Measurements from ENCODE around the gene CACNA1E. TPM values are rescaled to one million over a fixed set of nuclear protein-coding genes. Genes with fewer than 3 reads are reported as not detected.

The CACNA1E gene
- total RNA-seq, 2 donors from 2014 or later = 1.7 to 2.2 TPM

- no peak for TF ChIP-seq CTCF (IDR thresholded peaks at IDR 0.05)
- DNase-seq (ENCODE audit: low spot score) = no peak
- Histone ChIP-seq H3K27ac (no peak overlapping the region), H3K4me3 (no peak overlapping the region), H3K27me3 (no peaks in the 10 kb centered on the region), H3K9me3 (no peaks in the 10 kb centered on the region), H3K36me3 (no peaks in the 10 kb centered on the region), H3K4me1 (no peaks in the 10 kb centered on the region)
These were observed 178.3 kb downstream of the CACNA1E start for GRCh38 chr1:181661569-181661968.

GRCh38 chr1:181662606-181663005, 179.3 kb downstream of the CACNA1E start:
- no peak overlapping the region for H3K27ac ChIP-seq
- H3K27me3 ChIP-seq = no peaks in the 10 kb centered on the region
- TF ChIP-seq CTCF (IDR thresholded peaks at IDR 0.05) = no peak
- H3K36me3 ChIP-seq = no peaks in the 10 kb centered on the region
- no peak for DNase-seq (ENCODE audit: low spot score)
- H3K4me3 ChIP-seq = no peak overlapping the region
- H3K4me1 ChIP-seq = no peaks in the 10 kb centered on the region
- no peaks in the 10 kb centered on the region for H3K9me3 ChIP-seq

- H3K9me3 ChIP-seq = no peaks in the 10 kb centered on the region
- no peaks in the 10 kb centered on the region for H3K27me3 ChIP-seq
- H3K4me3 ChIP-seq = no peak overlapping the region
- no peak overlapping the region for H3K27ac ChIP-seq
- no peak for TF ChIP-seq CTCF (IDR thresholded peaks at IDR 0.05)
- DNase-seq (ENCODE audit: low spot score) = no peak
- no peaks in the 10 kb centered on the region for H3K36me3 ChIP-seq
- no peaks in the 10 kb centered on the region for H3K4me1 ChIP-seq
These were observed 181.2 kb downstream of the CACNA1E start for GRCh38 chr1:181664543-181664942.

- no peak overlapping the region for H3K4me3 ChIP-seq
- H3K9me3 ChIP-seq = no peaks in the 10 kb centered on the region
- no peaks in the 10 kb centered on the region for H3K4me1 ChIP-seq
- DNase-seq (ENCODE audit: low spot score) = no peak
- H3K36me3 ChIP-seq = no peaks in the 10 kb centered on the region
- no peaks in the 10 kb centered on the region for H3K27me3 ChIP-seq
- H3K27ac ChIP-seq = no peak overlapping the region
- no peak for TF ChIP-seq CTCF (IDR thresholded peaks at IDR 0.05)
These were observed 185.9 kb downstream of the CACNA1E start for GRCh38 chr1:181669246-181669645.

- H3K27ac ChIP-seq = no peak overlapping the region
- H3K27me3 ChIP-seq = no peaks in the 10 kb centered on the region
- H3K36me3 ChIP-seq = no peaks in the 10 kb centered on the region
- H3K4me1 ChIP-seq = no peaks in the 10 kb centered on the region
- no peak for TF ChIP-seq CTCF (IDR thresholded peaks at IDR 0.05)
- DNase-seq (ENCODE audit: low spot score) = no peak
- H3K4me3 ChIP-seq = no peak overlapping the region
- H3K9me3 ChIP-seq = no peaks in the 10 kb centered on the region
These were observed 191.3 kb downstream of the CACNA1E start for GRCh38 chr1:181674617-181675016.

GRCh38 chr1:181675091-181675917, 192.0 kb downstream of the CACNA1E start:
- H3K36me3 ChIP-seq = no peaks in the 10 kb centered on the region
- no peaks in the 10 kb centered on the region for H3K4me1 ChIP-seq
- no peak for TF ChIP-seq CTCF (IDR thresholded peaks at IDR 0.05)
- H3K4me3 ChIP-seq = no peak overlapping the region
- H3K27ac ChIP-seq = no peak overlapping the region
- no peak for DNase-seq (ENCODE audit: low spot score)
- no peaks in the 10 kb centered on the region for H3K9me3 ChIP-seq
- H3K27me3 ChIP-seq = no peaks in the 10 kb centered on the region

Measured in right atrium auricular region (tissue), 2 donors.